ENCODE measurements around the gene BSX.

The BSX gene

DNA sequence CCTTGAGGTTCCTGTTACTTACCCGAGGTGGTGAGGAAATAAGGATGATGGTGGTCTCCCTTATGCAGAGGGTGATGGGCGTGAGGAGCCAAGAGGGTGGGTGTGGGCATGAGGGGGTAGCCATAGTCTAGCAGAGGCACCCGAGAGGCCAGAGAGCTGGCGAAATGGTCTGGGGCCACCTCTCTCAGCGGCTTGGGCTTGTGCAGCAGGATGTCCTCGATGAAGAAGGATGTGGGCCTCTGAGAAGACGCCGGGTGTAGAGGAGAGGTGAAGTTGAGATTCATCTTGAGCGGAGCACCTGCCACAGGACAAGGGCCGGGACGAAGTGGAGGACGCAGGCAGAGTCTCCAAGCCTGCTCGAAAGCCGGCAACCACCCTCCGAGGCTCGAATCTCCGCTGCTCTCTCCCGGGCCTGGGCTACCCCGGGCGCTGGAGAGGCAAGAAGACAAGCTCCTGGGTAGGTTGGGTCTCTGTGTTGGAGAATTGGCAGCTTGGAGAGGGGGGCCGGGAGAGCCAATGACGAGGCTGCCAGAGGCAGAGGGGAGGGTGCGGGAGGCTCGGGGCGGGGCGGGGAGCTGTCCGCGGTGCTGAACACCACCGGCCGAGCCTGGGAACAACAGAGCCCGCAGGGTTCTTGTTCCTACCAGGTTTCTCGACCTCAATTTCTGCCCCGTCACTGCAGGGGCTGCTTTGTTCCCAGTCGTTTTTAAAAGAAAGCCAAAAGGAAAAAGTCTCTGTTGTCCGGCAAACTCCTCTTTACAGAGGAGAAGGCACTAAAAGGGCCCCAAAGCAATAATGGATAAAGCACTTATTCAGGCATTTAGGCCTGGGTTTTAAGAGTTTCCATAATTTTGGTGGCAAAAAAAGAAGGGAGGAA is at the start of gene BSX:
Gene BSX (minus strand): TSS at position 447 of the 877 bp plus-strand sequence. CDS start 163 bp downstream, at position 284.
- peak; percentile 89 for DNase-seq

DNA sequence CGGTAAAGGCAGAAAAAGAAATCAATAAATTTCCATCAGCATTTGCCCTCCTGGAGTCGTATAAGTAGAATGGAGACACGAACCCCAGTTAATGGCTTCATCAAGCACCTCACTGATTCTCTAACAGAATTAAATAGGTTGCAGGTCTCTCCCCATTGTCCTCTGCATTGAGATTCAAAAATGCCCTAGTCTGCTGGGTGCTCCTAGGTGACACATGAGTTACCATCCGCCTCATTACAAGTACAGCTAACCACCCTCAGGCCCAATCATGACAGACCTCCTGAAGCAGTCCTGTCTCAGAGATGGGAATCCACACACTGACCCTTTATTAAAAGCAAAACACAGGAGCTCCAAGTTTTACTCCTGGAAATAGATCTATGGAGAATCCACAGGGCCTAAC is 48.9 kb upstream of the BSX start:
- no peak for DNase-seq

DNA sequence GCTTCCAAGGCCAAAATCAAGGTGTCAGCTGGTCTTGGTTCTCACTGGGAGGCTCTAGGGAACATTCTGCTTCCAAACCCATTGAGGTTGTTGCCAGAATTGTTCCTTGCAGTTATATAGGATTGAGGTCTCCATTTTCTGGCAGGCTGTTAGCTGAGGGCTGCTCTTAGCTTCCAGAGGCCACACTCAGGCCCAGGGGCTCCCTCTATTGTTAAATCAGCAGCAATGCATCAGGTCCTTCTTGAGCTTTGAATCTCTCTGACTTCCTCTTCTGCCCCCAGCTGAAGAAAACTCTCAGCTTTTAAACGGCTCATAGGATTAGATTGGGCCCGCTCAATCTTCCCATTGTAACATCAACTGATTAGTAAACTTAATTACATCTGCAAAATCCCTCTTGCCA is 39.3 kb upstream of the BSX start:
- peak; percentile 90 for DNase-seq

DNA sequence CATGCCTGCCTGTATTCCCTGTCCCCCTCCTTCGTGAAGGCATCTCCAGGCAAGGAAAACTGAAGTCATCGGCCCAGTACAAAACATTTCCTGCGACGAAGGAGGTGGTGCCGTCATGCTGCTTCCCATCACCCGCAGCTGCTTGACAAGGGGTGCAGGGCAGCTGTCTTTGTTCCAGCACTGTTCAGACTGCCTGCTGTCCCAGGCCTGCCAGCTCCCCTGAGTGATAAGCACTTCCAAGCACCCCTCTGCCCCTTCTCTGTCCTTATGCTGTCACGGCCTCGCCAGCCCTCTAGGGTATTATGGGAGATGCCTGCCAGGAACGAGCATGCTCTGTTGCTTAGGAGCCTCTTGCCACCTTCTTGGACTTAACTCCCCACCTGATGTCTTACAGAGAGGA is 37.1 kb upstream of the BSX start:
- no peak for DNase-seq

DNA sequence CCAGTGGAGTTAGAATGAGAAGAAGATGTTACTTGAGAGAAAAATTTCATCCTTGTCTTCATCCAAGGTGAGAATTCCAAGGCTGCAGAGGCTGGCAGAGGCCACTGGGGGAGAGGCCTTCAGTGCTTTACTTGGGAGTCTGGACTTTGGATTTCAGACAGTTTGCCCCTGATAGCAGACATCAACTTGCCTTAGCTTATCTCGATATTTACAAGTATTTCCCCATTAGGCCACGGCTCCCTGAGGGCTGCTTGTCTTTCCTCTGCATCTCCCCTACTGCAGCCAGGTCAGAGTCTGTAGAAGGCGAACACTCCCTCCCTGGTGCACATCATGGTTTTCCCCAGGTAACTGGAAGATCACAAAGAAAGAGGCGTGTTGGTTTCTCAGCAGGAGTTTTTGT is 29.9 kb upstream of the BSX start:
- DNase-seq = no peak

DNA sequence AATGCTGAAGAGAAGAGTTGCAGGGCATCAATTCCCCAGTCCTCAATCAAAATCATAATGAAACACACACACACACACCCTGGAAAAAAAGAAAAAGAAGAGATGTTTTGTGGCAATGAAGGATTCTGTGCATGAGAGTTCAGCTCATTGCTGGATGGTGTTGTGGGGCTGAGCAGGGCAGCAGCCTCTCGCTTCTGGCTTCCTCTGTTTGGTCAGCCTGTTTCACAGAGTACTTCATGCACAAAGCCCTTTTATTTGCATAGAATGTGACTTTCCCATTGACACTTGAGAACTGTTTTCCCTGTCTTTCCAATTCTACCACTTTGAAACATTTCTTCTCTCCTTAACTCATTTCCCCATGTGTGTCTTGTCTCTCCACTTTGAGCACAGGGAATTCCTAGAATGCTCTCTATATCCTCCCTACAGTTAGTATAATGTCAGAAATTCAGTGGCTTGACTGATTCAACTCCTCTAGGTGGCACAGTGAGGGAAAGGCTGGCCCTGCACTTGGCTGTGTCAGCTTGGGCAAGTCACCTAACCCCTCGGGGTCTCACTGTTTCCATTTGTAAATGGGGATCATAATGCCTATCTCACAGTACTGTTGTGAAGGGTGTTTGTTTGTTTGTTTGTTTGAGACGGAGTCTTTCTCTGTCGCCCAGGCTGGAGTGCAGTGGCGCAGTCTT is 25.4 kb upstream of the BSX start:
- DNase-seq = no peak

DNA sequence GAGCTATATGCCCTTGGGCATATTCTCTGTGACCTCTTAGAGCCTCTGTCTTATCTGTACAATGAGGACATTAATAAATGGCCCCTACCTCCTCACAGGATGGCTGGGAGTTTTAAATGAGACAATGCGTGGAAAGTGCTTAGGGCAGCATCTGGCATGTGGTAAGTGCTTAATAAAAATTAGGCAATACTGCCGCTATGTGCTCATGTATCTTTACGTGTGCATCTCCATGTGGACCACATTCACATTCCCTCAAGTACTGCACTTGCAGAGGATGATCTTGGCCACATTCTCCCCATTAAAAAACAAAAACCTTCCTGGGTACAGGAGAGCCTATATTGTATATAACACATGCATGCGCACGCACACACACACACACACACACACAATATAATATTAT is 19.1 kb upstream of the BSX start:
- no peak for DNase-seq

DNA sequence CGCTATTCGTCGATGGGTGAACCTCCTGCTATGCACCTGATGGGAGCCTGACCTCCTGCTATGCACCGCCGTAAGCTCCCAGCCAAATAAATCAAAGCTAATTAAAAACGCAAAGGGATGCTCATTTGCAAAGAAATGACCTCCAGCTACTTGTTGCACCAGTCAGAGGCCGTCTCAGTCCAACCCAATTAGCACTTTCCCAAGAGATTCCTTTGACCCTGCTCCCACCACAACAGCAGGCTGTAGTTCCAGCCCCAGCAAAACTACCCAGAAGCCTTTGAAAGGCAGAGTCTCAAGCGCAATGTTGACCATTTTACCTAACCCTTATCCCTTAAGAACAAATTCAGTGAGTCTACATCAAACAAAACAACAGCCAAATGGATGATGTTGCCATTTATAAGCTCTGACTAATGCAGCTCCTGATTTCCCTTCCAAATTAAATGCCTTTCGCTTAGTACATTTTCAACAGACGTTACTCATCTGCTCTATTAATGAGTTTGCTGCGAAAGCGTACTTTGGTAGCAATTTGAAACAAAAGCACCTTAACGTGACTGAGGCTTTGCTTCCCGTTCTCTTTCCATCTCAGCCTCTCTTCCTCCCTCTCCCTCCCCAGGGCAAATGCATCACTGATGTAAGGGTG is 17.2 kb upstream of the BSX start:
- DNase-seq = no peak

DNA sequence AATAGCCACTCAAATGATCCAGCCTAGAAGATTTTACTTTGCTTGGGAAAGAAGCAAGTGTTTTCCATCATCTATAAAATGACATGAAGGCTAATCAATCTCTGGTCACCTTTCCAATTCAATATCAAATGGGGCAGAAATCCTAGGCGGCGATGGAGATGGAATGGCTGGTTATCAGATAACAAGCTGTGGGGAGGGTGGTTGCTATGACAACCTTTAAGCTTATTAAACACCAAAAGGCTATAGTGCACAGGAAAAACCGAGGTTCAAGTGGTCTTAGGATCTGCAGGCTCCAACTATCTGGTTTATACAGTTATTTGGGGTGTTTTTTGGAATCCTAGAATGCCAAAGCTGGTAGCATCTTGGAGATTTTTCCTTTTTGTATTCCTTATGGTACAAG is 13.9 kb upstream of the BSX start:
- DNase-seq = no peak

DNA sequence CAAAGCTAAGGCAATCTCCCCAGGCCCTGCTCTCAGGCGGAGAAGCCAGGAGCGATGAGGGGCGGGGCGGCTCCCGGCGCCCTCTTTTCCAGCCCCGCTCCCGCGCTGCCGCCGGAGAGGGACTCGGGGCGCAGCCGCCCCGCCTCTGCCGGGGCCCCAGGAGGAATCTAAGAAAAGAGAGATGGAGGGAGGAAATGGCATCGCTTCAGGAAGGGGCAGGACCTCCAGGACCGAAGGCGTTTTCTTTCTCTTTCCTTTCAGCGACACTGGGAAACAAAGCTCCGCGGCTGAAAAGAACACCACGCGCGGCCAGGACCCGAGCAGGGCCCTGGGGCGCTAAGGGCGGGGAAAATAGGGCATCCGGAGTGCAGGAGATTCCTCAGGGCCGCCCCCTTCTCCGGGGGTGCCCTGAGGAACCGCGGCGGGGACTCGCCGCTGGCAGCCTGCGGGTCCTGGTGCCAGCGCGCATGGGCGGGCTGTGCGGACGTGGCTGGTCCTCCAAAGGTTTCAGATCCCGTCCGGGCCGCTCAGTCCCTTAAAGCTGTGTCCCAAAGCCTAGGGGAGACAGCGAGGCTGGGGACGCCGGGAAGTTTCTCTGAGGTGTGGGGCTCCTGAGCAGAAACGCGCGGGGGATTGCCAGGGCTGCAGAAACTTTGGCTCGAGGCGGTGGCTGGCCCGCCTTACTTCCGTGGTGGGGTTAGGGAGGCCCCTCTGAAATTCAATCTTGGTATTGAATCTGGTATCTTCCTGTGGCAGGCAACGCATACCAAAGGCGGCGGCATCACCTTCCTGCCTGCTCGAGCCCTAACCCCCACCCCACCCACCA is 2.8 kb upstream of the BSX start:
- DNase-seq = no peak

DNA sequence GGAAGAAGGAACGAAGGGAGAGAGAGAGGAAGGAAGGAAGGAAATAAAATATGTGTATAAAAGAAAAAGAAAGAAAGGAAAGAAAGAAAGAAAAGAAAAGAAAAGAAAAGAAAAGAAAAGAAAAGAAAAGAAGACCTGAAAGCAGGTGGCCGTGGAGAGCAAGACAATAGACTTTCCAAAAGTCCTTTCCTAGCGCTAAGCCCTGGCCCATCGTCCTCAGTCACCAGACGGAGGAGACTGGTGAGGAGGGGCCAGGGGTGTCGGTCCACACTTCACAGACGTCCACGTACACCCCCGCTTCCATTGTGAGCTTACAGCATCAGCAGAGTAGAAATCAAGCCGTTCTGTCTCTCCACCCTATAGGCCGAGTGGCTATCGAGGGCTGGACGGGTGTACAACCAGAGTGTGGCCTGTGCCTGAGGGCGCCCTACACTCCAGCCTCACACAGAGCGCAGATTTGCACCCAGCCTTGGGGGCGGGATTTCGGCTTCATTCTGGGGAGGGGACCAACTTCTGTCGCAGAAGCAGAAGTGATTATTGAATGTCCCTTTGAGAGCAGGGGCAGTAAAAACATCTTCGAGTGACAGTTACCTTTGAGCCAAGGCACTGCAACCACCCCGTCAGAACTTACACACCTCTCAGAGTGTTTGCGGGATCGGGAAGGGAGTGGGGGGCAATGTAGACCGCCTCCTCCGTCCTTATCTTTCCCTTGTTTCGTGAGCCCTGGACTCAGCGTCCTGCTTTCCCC is 2.0 kb upstream of the BSX start:
- no peak for DNase-seq

DNA sequence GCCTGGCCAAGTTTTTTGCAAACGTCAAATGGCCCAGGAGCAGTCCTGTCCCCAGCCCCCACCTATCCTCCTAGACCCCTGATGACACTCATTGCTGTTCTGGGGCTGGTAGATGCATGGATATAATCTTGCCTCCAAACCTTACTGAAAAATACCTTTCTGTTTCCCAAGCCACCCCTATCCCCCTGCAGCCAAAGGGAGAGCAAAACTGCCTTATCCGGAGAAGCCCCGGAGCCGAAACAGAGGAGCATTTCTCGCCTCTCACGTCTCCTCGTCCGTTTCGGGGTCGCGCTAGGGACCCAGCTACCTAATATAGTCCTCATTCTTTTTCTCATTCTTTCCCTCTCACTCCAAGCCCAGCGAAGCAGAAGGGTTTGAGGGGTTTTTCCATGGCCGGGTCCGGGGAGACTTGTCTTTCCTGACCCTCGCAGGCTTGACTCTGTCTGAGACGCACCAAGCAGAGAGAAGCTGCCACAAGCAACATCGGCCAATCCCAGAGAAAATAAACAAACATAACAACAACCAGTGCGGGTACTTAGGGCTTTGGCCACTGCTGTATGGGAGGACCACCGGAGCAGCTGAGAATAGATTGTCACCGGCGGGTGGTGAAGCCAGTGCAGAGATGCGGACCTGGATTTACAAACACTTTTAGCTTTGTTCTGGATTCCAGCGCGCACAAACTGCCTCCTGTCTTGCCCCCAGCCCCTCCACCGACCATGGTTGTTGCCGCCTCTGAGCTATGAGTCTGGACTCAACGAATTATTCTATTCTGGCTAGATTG is 1.6 kb downstream of the BSX start:
- no peak for DNase-seq

DNA sequence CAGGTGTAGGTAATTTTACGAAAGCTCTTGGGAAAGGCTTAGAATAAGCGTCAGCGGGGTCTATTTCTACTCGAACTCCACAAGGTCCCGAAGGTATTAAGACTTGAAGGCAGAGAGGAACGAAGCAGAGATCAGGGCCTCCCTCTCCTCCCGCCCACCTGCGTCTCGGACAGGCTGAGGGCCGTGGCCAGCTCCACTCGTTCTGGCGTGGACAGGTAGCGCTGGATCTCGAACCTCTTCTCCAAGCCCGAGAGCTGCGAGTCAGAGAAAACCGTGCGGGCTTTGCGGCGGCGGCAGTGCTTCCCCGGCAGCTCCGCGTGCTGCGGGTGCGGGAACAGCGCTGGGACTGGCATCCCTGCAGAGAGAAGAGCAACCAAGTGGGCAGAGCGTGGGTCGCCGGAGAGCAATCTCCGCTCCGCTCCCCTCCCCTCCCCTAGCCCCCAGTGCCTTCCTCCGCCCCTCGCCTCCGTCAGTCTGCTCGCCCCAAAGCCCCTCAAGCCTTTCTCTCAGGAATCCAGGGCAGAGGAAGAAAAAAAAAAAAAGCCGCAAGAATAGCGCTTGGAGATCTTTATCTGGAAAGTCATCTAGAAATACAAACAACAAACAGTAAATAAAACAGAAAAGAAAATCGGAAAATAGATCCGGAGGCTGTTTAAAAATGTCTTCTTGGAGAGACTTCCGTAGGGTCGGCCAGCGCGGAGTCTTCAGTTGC is 2.4 kb downstream of the BSX start:
- DNase-seq = no peak

DNA sequence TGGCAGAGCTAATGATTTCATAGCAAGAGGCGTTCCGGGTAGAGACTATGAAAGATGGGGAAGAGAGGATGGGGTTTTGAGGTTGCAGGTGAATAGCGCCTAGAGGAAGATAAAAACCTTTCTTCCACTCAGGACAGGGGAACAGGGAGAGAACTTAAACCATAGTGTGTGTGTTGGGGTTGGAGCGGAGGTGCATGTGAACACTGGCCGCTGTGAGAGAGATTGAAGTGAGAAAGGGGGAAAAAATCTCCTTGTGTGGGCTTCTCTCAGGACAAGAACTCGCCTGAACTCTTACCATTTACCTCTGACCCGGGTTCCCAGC is 3.4 kb downstream of the BSX start:
- no peak for DNase-seq

DNA sequence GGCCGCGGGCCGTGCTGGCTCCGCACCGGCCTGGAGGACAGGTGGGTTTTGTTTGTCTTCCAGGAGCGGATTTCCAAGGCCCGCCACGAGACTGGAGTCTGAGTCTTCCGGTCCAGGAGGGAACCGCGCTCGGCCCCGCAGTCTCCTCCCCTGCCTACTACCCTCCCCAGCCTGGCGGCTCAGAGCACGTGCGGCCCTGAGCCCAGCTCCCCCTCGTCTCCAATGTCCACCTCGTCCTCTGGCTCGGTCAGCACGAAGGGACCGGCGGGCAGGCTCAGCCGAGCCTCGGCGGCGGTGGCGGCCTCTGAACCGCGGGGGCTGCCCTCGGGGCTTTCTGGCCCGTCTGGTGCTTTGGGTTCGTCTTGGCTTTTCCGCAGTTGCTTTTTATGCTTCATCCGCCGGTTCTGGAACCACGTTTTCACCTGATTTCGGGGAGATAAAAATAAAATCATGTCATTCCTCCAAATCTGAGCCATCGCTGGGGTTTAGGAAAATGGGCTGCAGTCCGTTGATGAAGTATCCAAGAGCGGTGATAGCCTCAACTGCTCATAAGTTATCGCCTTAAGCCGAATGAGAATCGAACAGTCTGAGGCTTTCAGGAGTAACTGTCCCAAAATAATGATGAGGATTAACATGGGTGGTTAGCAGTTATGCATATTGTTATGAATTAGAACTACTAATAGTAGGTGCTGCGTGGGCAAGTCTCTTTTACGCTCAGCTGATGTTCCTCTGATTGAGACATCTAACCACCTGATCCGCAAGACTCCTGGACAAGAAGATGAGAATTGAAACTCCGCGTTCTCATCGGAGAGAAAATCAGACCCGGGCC is 4.0 kb downstream of the BSX start:
- DNase-seq = no peak

DNA sequence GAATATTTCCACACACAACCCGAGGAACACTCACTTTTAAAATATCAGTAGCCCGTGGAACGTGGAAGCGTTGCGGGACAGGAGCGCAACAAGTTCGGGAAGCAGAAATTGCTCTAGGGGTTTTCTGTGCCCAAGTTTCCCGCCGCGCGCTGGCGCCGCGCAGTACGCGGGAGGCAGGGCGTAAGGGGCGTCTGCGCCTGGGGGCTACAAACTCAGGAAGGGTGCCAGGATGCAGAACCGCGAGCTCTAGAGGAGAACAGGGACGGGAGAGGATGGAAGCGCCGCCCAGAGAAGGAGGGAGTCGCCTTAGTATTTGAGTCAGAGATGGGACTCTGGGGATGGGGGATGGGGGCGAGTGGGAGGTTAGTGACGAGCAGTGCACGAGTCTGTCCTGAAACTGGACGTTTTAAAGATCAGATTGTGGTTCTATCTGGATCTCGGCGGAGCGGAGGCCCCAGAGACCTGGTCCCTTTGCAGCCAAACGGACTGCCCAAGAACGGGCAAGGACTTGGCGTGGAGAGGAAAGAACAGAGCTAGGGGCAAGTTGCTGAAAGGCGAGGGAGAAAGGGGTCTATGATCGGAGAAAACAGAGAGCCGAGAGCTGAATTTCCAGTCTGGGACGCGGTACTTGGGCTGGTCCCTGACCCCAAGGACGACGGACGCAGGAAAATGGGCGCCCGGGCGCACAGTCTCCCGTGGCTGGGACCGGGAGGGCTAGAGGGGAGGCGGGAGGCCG is 4.7 kb downstream of the BSX start:
- no peak for DNase-seq

DNA sequence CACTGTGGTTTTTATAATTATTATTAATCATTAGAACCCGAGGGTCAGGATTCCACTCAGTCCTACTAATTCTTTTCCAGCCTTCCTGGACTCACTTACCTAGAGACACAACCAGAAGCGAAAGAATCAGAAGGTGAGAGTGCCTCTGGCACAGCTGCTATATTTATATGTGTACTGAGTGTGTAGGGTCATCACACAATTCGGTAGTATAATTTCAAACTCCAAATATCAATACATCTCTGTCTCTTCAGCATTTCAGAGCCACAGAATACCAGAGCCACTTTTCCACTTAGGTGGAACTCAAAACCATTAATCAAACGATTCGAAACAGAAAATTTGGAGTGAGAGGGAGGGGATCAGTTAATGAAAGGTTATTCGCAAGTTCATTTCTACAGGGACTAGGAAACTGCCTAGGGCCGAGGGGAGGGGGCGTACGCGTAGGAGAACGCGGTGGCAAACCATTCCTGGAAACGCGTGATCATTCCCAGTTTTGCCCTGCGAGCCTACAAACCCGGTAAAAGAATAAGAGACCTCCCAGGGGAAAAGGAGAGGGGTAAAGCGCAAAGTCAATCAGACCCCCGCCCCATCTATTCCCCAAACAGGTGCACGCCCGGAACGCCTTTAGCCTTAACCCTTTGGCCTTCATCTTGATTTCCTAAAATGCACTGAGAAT is 5.4 kb downstream of the BSX start:
- no peak for DNase-seq

DNA sequence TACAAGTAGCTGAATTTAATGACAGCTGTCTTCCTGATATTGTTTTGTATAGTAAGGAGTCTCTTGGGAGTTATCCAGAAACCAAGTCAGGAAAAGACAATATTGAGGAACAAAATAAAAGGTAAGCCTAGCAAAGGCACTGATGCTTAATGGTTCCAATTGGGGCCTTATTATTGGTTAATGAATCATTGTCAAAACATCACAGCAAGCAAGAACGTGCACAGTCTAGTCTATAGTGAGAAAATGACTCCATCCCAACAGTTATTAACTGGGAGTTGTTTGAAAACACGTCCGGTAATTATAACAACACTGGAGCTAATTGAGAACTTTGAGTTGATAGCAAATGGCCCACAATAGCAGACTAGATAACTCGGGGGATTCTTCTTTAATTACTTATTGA is 17.7 kb downstream of the BSX start:
- DNase-seq = no peak

DNA sequence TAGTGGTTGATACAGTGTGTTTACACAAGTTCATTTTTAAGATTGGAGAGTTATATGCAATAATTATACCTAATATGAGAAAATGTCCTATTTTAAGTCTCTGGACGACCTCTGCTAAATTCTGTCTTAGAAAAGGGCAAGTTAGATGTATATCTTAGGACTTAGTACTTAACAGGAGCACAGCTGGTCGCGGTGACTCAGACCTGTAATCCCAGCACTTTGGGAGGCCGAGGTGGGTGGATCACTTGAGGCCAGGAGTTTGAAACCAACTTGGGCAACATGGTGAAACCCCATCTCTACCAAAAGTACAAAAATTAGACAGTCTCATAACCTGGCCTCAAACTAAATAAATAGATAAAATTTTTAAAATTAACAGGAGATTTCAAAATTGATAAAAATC is 27.2 kb downstream of the BSX start:
- no peak for DNase-seq
